GM21619 (cell line): ENCODE results near the gene PTGES.
"Not testable (repeated sequence)": the region's sequence is repeated elsewhere in the genome, so short reads cannot be mapped to it uniquely, and the experiment has no call there.

ENCODE experiments used
- ATAC-seq: cut with Tn5 transposase; IDR thresholded peaks from one replicate; pipeline ENCODE4 v1.9.1; 2021; ENCODE audit not compliant: unreplicated experiment

PTGES gene

GRCh38 chr9:129752900-129753729 is at the start of gene PTGES:
Gene PTGES (minus strand): TSS chr9:129753042. CDS start chr9:129753012, 30 bp downstream.
- no peak for ATAC-seq

- ATAC-seq = no peak
Measured at GRCh38 chr9:129801504-129801903, 48.7 kb upstream of the PTGES start.

DNA sequence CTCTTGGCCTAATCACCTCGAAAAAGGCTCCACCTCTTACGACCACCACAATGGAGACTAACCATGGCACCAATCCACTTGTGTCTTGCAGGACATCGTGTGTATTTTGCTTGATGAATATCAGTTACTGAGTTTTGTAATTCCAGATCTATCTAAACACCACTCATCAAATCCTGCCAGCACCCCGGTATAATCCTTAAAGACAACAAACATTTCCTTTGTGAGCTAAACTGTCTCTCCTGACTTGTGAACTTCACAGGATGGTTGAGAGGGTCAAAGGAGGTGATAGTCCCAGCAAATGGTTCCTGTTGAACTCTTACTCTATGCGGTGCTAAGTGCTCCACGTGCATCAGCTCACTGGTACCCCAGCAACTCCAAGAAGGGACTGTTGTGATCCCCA is 46.1 kb upstream of the PTGES start:
- ATAC-seq = no peak

GRCh38 chr9:129796029-129796428 is 43.2 kb upstream of the PTGES start:
- not testable (repeated sequence) for ATAC-seq

DNA sequence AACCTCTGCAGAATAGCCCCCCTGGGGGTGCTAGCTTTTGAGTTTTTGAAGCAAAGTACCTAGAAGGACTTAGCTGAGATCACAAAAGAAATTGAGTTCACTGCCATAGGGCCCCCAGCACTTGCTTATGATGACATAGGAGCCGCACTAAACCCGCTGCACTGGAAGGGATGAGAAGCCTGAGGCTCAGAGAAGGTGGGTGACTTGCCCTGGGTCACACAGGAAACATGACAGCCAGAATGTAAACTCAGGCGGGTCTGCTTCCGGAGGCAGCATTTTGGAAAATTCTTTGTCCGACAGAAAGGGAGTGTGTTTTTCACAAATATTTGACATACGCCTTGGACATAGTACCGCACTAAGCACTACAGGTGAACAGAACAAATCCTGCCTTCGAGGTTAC is 41.7 kb upstream of the PTGES start:
- ATAC-seq = no peak

GRCh38 chr9:129786481-129786880 is 33.6 kb upstream of the PTGES start:
- ATAC-seq = no peak

- no peak for ATAC-seq
Measured at GRCh38 chr9:129785866-129786265, 33.0 kb upstream of the PTGES start.

DNA sequence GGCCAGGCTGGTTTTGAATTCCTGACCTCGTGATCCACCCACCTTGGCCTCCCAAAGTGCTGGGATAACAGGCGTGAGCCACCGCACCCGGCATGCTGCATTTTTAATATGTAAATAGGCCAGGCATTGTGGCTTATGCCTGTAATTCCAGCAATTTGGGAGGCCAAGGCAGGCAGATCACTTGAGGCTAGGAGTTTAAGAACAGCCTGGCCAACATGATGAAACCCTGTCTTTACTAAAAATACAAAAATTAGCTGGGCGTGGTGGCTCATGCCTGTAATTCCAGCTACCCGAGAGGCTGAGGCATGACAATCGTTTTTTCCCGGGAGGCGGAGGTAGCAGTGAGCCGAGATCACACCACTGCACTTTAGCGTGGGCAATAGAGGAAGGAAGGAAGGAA is 32.1 kb upstream of the PTGES start:
- ATAC-seq = not testable (repeated sequence)

- peak; percentile 51 for ATAC-seq
Measured at GRCh38 chr9:129783516-129784361, 30.9 kb upstream of the PTGES start.

DNA sequence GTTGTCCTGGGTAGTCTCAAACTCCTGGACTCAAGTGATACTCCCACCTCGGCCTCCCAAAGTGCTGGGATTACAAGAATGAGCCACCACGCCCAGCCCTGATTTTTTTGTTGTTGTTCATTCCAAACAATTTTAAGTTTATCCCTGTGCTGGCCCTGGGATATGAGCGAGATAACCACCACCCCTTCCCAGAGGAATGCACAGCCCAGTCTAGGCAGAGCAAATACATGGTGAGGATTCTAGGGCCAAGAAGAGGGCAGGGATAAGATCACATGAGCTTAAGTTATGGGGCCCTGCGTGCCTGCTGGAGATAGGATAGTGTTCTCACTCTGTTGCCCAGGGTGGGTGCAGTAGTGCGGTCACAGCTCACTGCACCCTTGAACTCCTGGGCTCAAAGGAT is 29.1 kb upstream of the PTGES start:
- ATAC-seq = no peak

DNA sequence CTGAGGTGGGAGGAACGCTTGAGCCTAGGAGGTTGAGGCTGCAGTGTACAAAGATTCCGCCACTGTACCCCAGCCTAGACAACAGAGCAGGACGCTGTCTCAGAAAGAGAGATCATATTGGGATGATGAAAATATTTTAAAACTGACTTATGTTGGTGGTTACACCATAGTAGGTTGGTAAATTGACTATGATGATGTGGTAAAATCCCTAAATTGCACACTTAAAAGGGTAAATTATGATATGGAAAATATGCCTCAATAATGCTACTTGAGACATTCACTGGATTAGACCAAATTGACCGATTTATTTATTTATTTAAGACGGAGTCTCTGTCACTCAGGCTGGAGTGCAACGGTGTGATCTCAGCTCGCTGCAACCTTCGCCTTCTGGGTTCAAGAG is 28.3 kb upstream of the PTGES start:
- ATAC-seq = no peak

GRCh38 chr9:129779560-129780190 is 26.8 kb upstream of the PTGES start:
- no peak for ATAC-seq

DNA sequence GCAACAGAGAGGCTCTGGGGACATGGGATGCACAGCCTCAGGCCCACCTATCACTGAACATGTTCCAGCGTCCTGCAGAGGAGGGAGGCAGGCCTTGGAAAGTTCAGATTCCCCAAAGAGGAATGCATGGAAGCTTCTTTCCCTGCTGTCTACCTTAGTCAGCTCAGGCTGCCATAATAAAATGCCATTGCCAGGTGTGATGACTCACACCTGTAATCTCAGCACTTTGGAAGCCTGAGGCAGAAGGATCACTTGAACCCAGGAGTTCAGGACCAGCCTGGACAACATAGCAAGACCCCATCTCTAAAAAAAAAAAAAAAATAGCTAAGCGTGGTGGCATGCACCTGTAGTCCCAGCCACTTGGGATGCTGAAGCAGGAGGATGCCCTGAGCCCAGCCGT is 25.6 kb upstream of the PTGES start:
- no peak for ATAC-seq

DNA sequence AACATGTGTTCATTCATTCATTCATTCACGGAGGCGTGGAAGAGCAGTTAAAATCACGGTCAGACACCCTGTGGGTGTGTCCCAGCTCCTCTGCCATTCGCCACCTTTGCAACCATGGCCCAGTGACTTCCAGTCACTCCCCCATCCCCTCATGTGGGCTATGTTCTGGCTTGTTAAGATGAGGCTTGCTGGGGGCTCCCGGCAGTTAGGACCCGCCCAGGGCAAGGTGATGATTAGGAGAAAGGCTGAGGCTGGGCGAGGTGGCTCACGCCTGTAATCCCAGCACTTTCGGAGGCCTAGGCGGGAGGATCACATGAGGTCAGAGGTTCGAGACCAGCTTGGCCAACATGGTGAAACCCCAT is 24.9 kb upstream of the PTGES start:
- ATAC-seq = no peak

DNA sequence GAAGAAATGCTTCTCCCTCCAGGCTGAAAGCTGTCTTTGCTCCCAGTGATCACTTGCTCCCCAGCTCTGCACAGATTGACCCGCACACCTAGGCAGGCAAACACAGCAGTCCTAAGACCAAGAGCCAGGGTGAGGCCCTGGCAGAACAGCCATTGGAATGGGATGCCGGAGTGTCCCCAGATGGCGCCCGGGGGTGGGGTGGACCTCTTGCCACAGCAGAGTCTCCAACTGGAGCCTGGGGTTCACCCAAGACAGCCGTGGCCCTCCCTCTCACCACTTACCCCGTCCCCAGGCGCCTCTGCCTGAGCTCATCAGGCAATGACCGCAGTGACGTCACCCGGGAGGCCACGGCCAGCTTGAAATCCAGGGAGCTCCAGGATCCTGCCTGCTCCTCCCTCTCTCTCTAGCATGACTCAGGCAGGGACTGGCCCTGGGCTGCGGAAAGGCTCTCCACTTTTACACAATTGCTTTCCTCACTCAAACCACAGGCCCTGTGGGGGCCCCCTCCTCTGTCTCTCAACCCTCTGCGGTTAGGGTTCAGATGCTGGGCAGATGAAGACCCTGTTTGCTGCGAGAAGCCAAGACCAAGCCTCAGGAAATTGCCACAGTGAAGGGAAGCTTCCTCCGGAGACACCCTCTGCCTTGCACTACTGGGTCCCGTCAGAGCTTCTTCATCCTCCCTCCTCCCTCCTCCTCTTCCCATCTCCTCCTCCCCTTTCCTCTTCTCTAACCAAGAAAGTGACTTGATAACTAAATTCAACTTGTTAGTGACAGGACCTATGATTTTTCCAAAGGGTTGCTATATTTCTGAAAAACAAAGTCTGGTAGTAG is 24.3 kb upstream of the PTGES start:
- no peak for ATAC-seq

GRCh38 chr9:129776566-129776937 is 23.7 kb upstream of the PTGES start:
- no peak for ATAC-seq

- ATAC-seq = not testable (repeated sequence)
Measured at GRCh38 chr9:129776096-129776495, 23.3 kb upstream of the PTGES start.

- no peak for ATAC-seq
Measured at GRCh38 chr9:129775448-129775798, 22.6 kb upstream of the PTGES start.

DNA sequence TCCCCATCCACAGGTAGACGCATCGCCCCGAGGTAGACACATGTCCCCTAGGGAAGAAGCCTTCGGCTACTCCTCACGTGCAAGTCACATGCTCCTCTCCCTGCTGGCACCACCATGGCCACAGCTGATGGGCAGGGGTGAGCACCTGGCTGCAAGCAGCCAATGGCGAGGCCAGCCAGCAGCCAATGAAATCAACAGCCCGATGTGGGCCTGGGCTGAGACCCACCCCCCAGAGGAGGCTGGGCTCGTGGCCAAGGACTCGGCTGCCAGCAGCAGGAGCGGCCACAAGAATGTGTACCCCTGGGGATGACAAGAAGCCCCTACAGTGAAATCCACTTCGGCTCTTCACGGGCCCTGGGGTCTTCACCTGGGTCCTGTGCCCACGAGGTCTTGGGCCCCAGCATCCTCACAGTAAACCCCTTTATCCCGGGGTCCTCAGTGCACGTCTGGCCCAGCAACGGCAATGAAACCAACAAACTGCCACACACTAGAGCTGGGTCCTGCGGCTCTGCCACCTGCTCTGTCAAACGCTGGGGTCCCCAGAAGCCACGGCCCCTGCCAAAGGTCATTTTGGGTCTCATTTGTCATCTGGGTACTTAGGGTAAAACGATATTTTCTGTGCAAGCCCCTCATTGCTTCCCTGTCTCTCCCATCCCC is 22.1 kb upstream of the PTGES start:
- no peak for ATAC-seq

- no peak for ATAC-seq
Measured at GRCh38 chr9:129773262-129774048, 20.6 kb upstream of the PTGES start.
